Measurements from ENCODE around the gene KLHDC3. TPM values are rescaled to one million over a fixed set of nuclear protein-coding genes. Genes with fewer than 3 reads are reported as not detected.

Gene KLHDC3
- total and polyA plus RNA-seq, 10 of the 15 experiments (the other 5 are each of a cell fraction or from before 2014, with no cell fraction given): 2.4 to 102 (median 55.4) TPM

DNA sequence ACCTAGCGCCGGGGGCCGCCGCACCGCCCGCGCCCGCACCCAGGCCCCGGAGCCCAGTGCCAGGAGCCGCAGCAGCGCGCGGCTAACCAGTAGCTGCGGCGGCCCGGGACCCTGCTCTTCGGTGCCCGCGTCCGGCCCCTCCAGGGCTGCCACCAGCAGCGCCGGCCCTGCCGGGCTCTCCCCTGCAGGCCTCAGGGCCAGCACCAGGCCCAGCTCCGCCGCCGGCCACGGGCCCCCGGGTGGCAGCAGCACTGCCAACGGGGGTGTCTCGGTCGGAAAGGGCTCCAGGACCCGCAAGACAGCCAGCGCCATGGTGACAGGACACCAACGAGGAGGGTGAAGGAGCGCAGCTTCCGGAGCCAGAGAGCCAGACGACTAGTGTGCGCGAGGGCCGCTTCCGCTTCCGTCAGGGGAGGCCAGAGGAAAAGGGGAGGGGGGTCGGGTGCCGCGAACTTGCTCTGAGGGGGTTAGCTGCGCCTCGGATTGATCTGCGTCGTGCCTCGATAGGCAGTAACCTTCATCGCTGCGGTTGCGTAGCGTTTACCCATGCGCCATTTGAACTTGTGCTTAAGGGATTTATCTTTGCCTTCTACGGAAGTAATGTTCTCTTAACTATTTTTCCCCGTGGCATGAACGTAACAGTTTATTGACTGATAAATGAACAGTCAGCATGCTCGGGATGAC lies 35.1 kb upstream of the KLHDC3 start, which contains the start of gene PEX6 (continued):
- 0 out of 2 replicates have a peak, but pooled peaks have one; percentile 1 for TF ChIP-seq BACH1 (IDR thresholded peaks at IDR 0.05; ENCODE audit: borderline replicate concordance)
- 0 out of 2 replicates have a peak, but pooled peaks have one; percentile 24 for TF ChIP-seq CHD2 (IDR thresholded peaks at IDR 0.05; ENCODE audit: borderline replicate concordance, low read depth, low read length)
- TF ChIP-seq SIN3A (IDR thresholded peaks at IDR 0.05; ENCODE audit: low read depth, low read length): peak; percentile 48; the same call in 1 of the 2 replicates
- TF ChIP-seq ZNF207 (IDR thresholded peaks at IDR 0.05; ENCODE audit: borderline replicate concordance): no peak; the same call in 1 of the 2 replicates
- no peak for TF ChIP-seq ASH2L (IDR thresholded peaks at IDR 0.05; ENCODE audit: borderline replicate concordance, low read depth)
- TF ChIP-seq, protein P1, sequence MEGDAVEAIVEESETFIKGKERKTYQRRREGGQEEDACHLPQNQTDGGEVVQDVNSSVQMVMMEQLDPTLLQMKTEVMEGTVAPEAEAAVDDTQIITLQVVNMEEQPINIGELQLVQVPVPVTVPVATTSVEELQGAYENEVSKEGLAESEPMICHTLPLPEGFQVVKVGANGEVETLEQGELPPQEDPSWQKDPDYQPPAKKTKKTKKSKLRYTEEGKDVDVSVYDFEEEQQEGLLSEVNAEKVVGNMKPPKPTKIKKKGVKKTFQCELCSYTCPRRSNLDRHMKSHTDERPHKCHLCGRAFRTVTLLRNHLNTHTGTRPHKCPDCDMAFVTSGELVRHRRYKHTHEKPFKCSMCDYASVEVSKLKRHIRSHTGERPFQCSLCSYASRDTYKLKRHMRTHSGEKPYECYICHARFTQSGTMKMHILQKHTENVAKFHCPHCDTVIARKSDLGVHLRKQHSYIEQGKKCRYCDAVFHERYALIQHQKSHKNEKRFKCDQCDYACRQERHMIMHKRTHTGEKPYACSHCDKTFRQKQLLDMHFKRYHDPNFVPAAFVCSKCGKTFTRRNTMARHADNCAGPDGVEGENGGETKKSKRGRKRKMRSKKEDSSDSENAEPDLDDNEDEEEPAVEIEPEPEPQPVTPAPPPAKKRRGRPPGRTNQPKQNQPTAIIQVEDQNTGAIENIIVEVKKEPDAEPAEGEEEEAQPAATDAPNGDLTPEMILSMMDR (IDR thresholded peaks at IDR 0.05 in 2 of 3, conservative IDR thresholded peaks at IDR 0.05 in 1 of 3; ENCODE audit: control insufficient read depth in 2 of 3, extremely low read depth in 1 of 3, insufficient read depth in 1 of 3, low read depth in 3 of 3, low read length in 3 of 3): no peak
- 0 out of 2 replicates have a peak, but pooled peaks have one; percentile 16 for TF ChIP-seq MTA2 (IDR thresholded peaks at IDR 0.05; ENCODE audit: low read depth)
- no peak for TF ChIP-seq FOS (IDR thresholded peaks at IDR 0.05; ENCODE audit: borderline replicate concordance, extremely low read depth, insufficient read length)
- TF ChIP-seq BHLHE40 (IDR thresholded peaks at IDR 0.05; ENCODE audit: borderline replicate concordance in 1 of 2, low read depth in 2 of 2, low read length in 1 of 2): 0 out of 4 replicates have a peak, but pooled peaks of 1 of the 2 experiments have one; percentile 4
- TF ChIP-seq STAT1 (conservative IDR thresholded peaks at IDR 0.05): 0 out of 2 replicates have a peak, but pooled peaks have one; percentile 32
- no peak for TF ChIP-seq TCF3 (IDR thresholded peaks at IDR 0.05; ENCODE audit: borderline replicate concordance, insufficient read depth, low read depth, low read length)
- TF ChIP-seq, protein P2, sequence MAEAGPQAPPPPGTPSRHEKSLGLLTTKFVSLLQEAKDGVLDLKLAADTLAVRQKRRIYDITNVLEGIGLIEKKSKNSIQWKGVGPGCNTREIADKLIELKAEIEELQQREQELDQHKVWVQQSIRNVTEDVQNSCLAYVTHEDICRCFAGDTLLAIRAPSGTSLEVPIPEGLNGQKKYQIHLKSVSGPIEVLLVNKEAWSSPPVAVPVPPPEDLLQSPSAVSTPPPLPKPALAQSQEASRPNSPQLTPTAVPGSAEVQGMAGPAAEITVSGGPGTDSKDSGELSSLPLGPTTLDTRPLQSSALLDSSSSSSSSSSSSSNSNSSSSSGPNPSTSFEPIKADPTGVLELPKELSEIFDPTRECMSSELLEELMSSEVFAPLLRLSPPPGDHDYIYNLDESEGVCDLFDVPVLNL (IDR thresholded peaks at IDR 0.05; ENCODE audit: low read depth, low read length): no peak
- TF ChIP-seq, protein P3, sequence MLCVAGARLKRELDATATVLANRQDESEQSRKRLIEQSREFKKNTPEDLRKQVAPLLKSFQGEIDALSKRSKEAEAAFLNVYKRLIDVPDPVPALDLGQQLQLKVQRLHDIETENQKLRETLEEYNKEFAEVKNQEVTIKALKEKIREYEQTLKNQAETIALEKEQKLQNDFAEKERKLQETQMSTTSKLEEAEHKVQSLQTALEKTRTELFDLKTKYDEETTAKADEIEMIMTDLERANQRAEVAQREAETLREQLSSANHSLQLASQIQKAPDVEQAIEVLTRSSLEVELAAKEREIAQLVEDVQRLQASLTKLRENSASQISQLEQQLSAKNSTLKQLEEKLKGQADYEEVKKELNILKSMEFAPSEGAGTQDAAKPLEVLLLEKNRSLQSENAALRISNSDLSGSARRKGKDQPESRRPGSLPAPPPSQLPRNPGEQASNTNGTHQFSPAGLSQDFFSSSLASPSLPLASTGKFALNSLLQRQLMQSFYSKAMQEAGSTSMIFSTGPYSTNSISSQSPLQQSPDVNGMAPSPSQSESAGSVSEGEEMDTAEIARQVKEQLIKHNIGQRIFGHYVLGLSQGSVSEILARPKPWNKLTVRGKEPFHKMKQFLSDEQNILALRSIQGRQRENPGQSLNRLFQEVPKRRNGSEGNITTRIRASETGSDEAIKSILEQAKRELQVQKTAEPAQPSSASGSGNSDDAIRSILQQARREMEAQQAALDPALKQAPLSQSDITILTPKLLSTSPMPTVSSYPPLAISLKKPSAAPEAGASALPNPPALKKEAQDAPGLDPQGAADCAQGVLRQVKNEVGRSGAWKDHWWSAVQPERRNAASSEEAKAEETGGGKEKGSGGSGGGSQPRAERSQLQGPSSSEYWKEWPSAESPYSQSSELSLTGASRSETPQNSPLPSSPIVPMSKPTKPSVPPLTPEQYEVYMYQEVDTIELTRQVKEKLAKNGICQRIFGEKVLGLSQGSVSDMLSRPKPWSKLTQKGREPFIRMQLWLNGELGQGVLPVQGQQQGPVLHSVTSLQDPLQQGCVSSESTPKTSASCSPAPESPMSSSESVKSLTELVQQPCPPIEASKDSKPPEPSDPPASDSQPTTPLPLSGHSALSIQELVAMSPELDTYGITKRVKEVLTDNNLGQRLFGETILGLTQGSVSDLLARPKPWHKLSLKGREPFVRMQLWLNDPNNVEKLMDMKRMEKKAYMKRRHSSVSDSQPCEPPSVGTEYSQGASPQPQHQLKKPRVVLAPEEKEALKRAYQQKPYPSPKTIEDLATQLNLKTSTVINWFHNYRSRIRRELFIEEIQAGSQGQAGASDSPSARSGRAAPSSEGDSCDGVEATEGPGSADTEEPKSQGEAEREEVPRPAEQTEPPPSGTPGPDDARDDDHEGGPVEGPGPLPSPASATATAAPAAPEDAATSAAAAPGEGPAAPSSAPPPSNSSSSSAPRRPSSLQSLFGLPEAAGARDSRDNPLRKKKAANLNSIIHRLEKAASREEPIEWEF (IDR thresholded peaks at IDR 0.05; ENCODE audit: insufficient replicate concordance, low read depth, low read length): no peak
- TF ChIP-seq, protein P4, sequence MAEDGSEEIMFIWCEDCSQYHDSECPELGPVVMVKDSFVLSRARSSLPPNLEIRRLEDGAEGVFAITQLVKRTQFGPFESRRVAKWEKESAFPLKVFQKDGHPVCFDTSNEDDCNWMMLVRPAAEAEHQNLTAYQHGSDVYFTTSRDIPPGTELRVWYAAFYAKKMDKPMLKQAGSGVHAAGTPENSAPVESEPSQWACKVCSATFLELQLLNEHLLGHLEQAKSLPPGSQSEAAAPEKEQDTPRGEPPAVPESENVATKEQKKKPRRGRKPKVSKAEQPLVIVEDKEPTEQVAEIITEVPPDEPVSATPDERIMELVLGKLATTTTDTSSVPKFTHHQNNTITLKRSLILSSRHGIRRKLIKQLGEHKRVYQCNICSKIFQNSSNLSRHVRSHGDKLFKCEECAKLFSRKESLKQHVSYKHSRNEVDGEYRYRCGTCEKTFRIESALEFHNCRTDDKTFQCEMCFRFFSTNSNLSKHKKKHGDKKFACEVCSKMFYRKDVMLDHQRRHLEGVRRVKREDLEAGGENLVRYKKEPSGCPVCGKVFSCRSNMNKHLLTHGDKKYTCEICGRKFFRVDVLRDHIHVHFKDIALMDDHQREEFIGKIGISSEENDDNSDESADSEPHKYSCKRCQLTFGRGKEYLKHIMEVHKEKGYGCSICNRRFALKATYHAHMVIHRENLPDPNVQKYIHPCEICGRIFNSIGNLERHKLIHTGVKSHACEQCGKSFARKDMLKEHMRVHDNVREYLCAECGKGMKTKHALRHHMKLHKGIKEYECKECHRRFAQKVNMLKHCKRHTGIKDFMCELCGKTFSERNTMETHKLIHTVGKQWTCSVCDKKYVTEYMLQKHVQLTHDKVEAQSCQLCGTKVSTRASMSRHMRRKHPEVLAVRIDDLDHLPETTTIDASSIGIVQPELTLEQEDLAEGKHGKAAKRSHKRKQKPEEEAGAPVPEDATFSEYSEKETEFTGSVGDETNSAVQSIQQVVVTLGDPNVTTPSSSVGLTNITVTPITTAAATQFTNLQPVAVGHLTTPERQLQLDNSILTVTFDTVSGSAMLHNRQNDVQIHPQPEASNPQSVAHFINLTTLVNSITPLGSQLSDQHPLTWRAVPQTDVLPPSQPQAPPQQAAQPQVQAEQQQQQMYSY (CRISPR knock-in tag; IDR thresholded peaks at IDR 0.05): no peak
- no peak for TF ChIP-seq NFYA (IDR thresholded peaks at IDR 0.05; ENCODE audit: borderline replicate concordance, low read depth, low read length)
- peak; percentile 54; the same call in 1 of the 2 replicates for TF ChIP-seq CREB1 (IDR thresholded peaks at IDR 0.05; ENCODE audit: low read depth)

Measured in GM12878 (cell line).